ENCODE results near the gene ZPBP. TPM values are rescaled to one million over a fixed set of nuclear protein-coding genes. Genes with fewer than 3 reads are reported as not detected.

ZPBP gene
- total and polyA plus RNA-seq, 2 donors (not counting 3 experiments of a cell fraction or from before 2014, with no cell fraction given), result not detected

DNA sequence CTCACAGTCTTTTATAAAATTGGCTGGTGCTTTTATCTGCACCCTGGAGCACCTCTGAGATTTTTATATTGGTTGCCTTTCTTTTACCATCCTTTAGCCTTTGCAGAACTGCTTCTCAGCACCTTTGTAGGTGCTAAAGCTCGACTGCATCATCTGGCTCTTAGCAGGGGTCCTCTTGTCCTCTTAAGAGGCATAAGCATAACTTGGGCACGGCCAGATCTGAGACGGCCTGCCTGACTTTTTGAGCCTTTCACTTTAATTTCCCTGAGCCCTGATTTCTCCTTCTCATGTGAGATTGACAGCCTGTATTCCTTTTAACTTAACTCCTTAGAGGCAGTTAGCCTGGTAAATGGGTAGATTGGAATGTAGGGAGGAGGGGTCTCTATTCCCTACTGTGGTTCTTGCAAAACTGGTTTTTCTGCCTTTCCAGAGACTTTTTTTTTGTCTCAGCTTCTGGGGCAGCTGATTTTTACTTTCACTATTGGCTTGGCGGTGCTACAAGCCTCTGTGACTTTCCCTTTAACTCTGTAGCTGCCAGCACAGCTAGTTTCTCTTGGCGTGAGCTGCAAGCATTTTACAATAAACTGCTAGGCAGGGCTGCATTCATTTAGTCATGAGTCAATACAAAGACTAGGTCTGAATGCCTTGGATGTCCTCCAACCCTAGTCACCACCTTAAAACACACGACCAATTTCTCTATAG, 24.0 kb downstream of the ZPBP start:
- CTCF ChIA-PET, result no interaction called here
- Histone ChIP-seq H4K20me1 (replicated peaks; ENCODE audit: control insufficient read depth, extremely low read depth, insufficient read depth, low read length) (no peaks in the 10 kb centered on the region), H3K27ac (ENCODE audit: insufficient read depth, low read depth, low read length) (no peak overlapping the region), H3K9me3 (replicated peaks; ENCODE audit: control insufficient read depth, insufficient read depth, low read length) (no peaks in the 10 kb centered on the region), H3K9me1 (replicated peaks; ENCODE audit: control insufficient read depth, extremely low read depth, insufficient read depth, low read length) (no peaks in the 10 kb centered on the region), H3K36me3 (ENCODE audit: control insufficient read depth in 2 of 2, extremely low read depth in 1 of 2, insufficient read depth in 2 of 2, low read length in 2 of 2) (no peaks in the 10 kb centered on the region), H3K4me2 (ENCODE audit: insufficient read depth, low read length) (no peak overlapping the region), H3K4me1 (ENCODE audit: control insufficient read depth, extremely low read depth, insufficient read depth, low read length) (no peaks in the 10 kb centered on the region), H3K27me3 (ENCODE audit: control insufficient read depth in 2 of 2, insufficient read depth in 2 of 2, low read length in 2 of 2) (no peaks in the 10 kb centered on the region), H3K4me3 (replicated peaks in 1 of 3; ENCODE audit: insufficient read depth in 1 of 3, low read depth in 1 of 3, low read length in 3 of 3) (no peak overlapping the region), H2AFZ (ENCODE audit: low read depth, low read length) (no peak overlapping the region), H3K9ac (replicated peaks; ENCODE audit: extremely low read depth, insufficient read depth, low read length) (no peak overlapping the region), H3K79me2 (ENCODE audit: control insufficient read depth, insufficient read depth, low read length) (no peaks in the 10 kb centered on the region)
- dilution Hi-C loops (cut with MboI; ENCODE audit: extremely low pct_ligation_motif_present, low sequenced_read_pairs) (no loop called here), intact Hi-C loops (cut with micrococcal nuclease) (no loop called here)
- POLR2A ChIA-PET, result no interaction called here
- TF ChIP-seq MAX (IDR thresholded peaks at IDR 0.05; ENCODE audit: insufficient read depth, insufficient read length) (no peak), JUN (IDR thresholded peaks at IDR 0.05; ENCODE audit: borderline replicate concordance, insufficient read depth, insufficient read length, low read depth) (no peak), GATA2 (IDR thresholded peaks at IDR 0.05; ENCODE audit: insufficient read depth, insufficient read length, low read depth, low read length) (no peak), FOS (IDR thresholded peaks at IDR 0.05; ENCODE audit: borderline replicate concordance, insufficient read depth, low read length) (no peak), MYC (IDR thresholded peaks at IDR 0.05; ENCODE audit: low read depth, low read length) (no peak), POLR2A (IDR thresholded peaks at IDR 0.05; ENCODE audit: low read depth, low read length) (no peak), EZH2 (IDR thresholded peaks at IDR 0.05; ENCODE audit: borderline replicate concordance, low read depth, low read length, severe bottlenecking) (no peak)
- TF ChIP-seq, protein P1, sequence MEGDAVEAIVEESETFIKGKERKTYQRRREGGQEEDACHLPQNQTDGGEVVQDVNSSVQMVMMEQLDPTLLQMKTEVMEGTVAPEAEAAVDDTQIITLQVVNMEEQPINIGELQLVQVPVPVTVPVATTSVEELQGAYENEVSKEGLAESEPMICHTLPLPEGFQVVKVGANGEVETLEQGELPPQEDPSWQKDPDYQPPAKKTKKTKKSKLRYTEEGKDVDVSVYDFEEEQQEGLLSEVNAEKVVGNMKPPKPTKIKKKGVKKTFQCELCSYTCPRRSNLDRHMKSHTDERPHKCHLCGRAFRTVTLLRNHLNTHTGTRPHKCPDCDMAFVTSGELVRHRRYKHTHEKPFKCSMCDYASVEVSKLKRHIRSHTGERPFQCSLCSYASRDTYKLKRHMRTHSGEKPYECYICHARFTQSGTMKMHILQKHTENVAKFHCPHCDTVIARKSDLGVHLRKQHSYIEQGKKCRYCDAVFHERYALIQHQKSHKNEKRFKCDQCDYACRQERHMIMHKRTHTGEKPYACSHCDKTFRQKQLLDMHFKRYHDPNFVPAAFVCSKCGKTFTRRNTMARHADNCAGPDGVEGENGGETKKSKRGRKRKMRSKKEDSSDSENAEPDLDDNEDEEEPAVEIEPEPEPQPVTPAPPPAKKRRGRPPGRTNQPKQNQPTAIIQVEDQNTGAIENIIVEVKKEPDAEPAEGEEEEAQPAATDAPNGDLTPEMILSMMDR (IDR thresholded peaks at IDR 0.05; ENCODE audit: extremely low read depth in 1 of 2, insufficient read depth in 1 of 2, low read depth in 1 of 2, low read length in 2 of 2), result no peak
- DNase-seq (ENCODE audit: low read depth, low spot score) (no peak), FAIRE-seq (no peak)
- no TSS peak for BruUV-seq (replicated peaks)

Measured in endothelial cell of umbilical vein (primary cell).